Neutrophil (primary cell): Measurements from ENCODE around the gene TECPR1.

ENCODE experiments used
- H3K27ac ChIP-seq: fragments of 200-600 bp; sonication (generic); 2 replicates; pipeline ENCODE4 v1.5.1; 2016; ENCODE audit warnings: mild to moderate bottlenecking, moderate library complexity
- H3K27me3 ChIP-seq: fragments of 200-600 bp; sonication (generic); 2 replicates; pipeline ENCODE4 v1.6.0; 2016; ENCODE audit warnings: mild to moderate bottlenecking
- H3K36me3 ChIP-seq: fragments of 200-600 bp; sonication (generic); 2 replicates; pipeline ENCODE4 v1.5.1; 2017
- H3K4me1 ChIP-seq, 2 experiments: fragments of 200-600 bp in 1 of 2; sonication (generic) in 1 of 2; 1 replicate in 1 of 2; 2 replicates in 1 of 2; pipeline versions ENCODE4 v1.5.1 to v1.6.1; 2013 to 2016; ENCODE audit warnings: low read depth in 1 of 2, low read length in 1 of 2, mild to moderate bottlenecking in 1 of 2, moderate library complexity in 1 of 2; ENCODE audit not compliant: control insufficient read depth in 1 of 2, insufficient read depth in 1 of 2
- H3K4me3 ChIP-seq, 2 experiments: fragments of 200-600 bp in 1 of 2; sonication (generic) in 1 of 2; 1 replicate in 1 of 2; 2 replicates in 1 of 2; pipeline ENCODE4 v1.5.1; 2013 to 2016; ENCODE audit warnings: low read depth in 1 of 2, low read length in 1 of 2, mild to moderate bottlenecking in 1 of 2, moderate library complexity in 1 of 2
- H3K9me3 ChIP-seq: fragments of 200-600 bp; sonication (generic); 2 replicates; pipeline ENCODE4 v1.5.1; 2016
- CTCF ChIP-seq: fragments of 200-600 bp; sonication (generic); IDR thresholded peaks from 2 replicates; pipeline ENCODE4 v1.5.1; 2016; ENCODE audit warnings: antibody characterized with exemption

Gene TECPR1

GRCh38 chr7:98295467-98296192 lies 43.6 kb upstream of the TECPR1 start:
- Histone ChIP-seq H3K27me3 (no peaks in the 10 kb centered on the region), H3K27ac (peak overlapping the region; percentile 50), H3K9me3 (no peaks in the 10 kb centered on the region), H3K4me3 (no peak overlapping the region), H3K4me1 (peaks cover 13% of the 10 kb centered on the region in 2 experiments), H3K36me3 (peaks cover 88% of the 10 kb centered on the region)
- TF ChIP-seq CTCF, result no peak

GRCh38 chr7:98294798-98295382 lies 42.9 kb upstream of the TECPR1 start:
- peaks cover 84% of the 10 kb centered on the region for H3K36me3 ChIP-seq
- H3K27ac ChIP-seq, result peak overlapping the region; percentile 50
- H3K4me1 ChIP-seq, result peaks cover 13% of the 10 kb centered on the region in 2 experiments
- H3K4me3 ChIP-seq, result no peak overlapping the region
- H3K9me3 ChIP-seq, result no peaks in the 10 kb centered on the region
- no peaks in the 10 kb centered on the region for H3K27me3 ChIP-seq
- TF ChIP-seq CTCF, result no peak

- TF ChIP-seq CTCF, result no peak
- H3K27me3 ChIP-seq, result no peaks in the 10 kb centered on the region
- no peak overlapping the region for H3K4me3 ChIP-seq
- H3K4me1 ChIP-seq, result peaks cover 16 to 19% of the 10 kb centered on the region in 2 experiments
- H3K9me3 ChIP-seq, result no peaks in the 10 kb centered on the region
- H3K36me3 ChIP-seq, result peaks cover 89% of the 10 kb centered on the region
- peak overlapping the region; percentile 50 for H3K27ac ChIP-seq
These were observed 42.3 kb upstream of the TECPR1 start for GRCh38 chr7:98294326-98294725.

- H3K36me3 ChIP-seq, result peaks cover 94% of the 10 kb centered on the region
- no peaks in the 10 kb centered on the region for H3K27me3 ChIP-seq
- no peak overlapping the region for H3K4me3 ChIP-seq
- H3K27ac ChIP-seq, result peak overlapping the region; percentile 50
- TF ChIP-seq CTCF, result no peak
- H3K9me3 ChIP-seq, result no peaks in the 10 kb centered on the region
- peaks cover 22 to 24% of the 10 kb centered on the region in 2 experiments for H3K4me1 ChIP-seq
These were observed 41.7 kb upstream of the TECPR1 start for GRCh38 chr7:98293746-98294145.

GRCh38 chr7:98293265-98293664 lies 41.2 kb upstream of the TECPR1 start:
- H3K9me3 ChIP-seq, result no peaks in the 10 kb centered on the region
- peak overlapping the region; percentile 50 for H3K27ac ChIP-seq
- peaks cover 27 to 29% of the 10 kb centered on the region in 2 experiments for H3K4me1 ChIP-seq
- H3K27me3 ChIP-seq, result no peaks in the 10 kb centered on the region
- TF ChIP-seq CTCF, result no peak
- H3K4me3 ChIP-seq, result no peak overlapping the region
- H3K36me3 ChIP-seq, result peaks cover 94% of the 10 kb centered on the region
